Liver (tissue), 9 donors: ENCODE measurements around the gene TGM3. TPM values are rescaled to one million over a fixed set of nuclear protein-coding genes. Genes with fewer than 3 reads are reported as not detected.
A peak's percentile ranks its signal among the peaks of the same experiment; 100 is the strongest.

Experiments used
- DNase-seq: peaks from one replicate; pipeline ENCODE4 v3.0.0-alpha.2; 2017; ENCODE audit warnings: low spot score
- H3K27ac ChIP-seq, 2 donors: one replicate each; pipeline ENCODE4 v1.7.0; 2013; ENCODE audit warnings: inconsistent platforms in 2 of 2, low read length in 2 of 2, control low read depth in 1 of 2, low read depth in 1 of 2, mild to moderate bottlenecking in 1 of 2
- H3K27me3 ChIP-seq, 4 donors: one replicate each; pipeline versions ENCODE4 v1.6.1 to v1.7.0; 2013; ENCODE audit warnings: low read length in 3 of 4, inconsistent platforms in 1 of 4, mild to moderate bottlenecking in 1 of 4, moderate library complexity in 1 of 4; ENCODE audit not compliant: control insufficient read depth in 4 of 4, insufficient read depth in 4 of 4
- H3K36me3 ChIP-seq, 4 donors: one replicate each; pipeline versions ENCODE4 v1.6.1 to v1.7.0; 2013; ENCODE audit warnings: low read length in 3 of 4, mild to moderate bottlenecking in 3 of 4, low read depth in 1 of 4, moderate library complexity in 1 of 4; ENCODE audit not compliant: control insufficient read depth in 4 of 4, insufficient read depth in 3 of 4
- H3K4me1 ChIP-seq, 4 donors: one replicate each; pipeline versions ENCODE4 v1.6.1 to v1.7.0; 2013; ENCODE audit warnings: low read length in 3 of 4, mild to moderate bottlenecking in 3 of 4, moderate library complexity in 1 of 4; ENCODE audit not compliant: control insufficient read depth in 4 of 4, insufficient read depth in 4 of 4
- H3K4me3 ChIP-seq, 3 donors: one replicate each; pipeline versions ENCODE4 v1.6.1 to v1.7.0; 2013; ENCODE audit warnings: low read length in 3 of 3, control low read depth in 1 of 3, low read depth in 1 of 3, mild to moderate bottlenecking in 1 of 3
- H3K9ac ChIP-seq, 2 donors: one replicate each; pipeline ENCODE4 v1.7.0; 2013; ENCODE audit warnings: low read length in 2 of 2, mild to moderate bottlenecking in 2 of 2, moderate library complexity in 2 of 2, control low read depth in 1 of 2, low read depth in 1 of 2
- H3K9me3 ChIP-seq, 4 donors: one replicate each; pipeline versions ENCODE4 v1.6.1 to v1.7.0; 2013; ENCODE audit warnings: low read length in 3 of 4; ENCODE audit not compliant: control insufficient read depth in 4 of 4
- ATF3 ChIP-seq: IDR thresholded peaks from 2 replicates; pipeline ENCODE4 v1.6.1; 2016; ENCODE audit warnings: antibody characterized with exemption
- EGR1 ChIP-seq, 2 donors: IDR thresholded peaks; 2 replicates each; pipeline ENCODE4 v1.6.1; 2016 to 2018; ENCODE audit warnings: antibody characterized with exemption in 2 of 2, low read depth in 2 of 2
- FOXA1 ChIP-seq: IDR thresholded peaks from 2 replicates; pipeline ENCODE4 v1.6.1; 2016; ENCODE audit warnings: antibody characterized with exemption
- FOXA2 ChIP-seq: IDR thresholded peaks from 2 replicates; pipeline ENCODE4 v1.6.1; 2016; ENCODE audit warnings: antibody characterized with exemption
- GABPA ChIP-seq, 2 donors: IDR thresholded peaks in 1 of 2; conservative IDR thresholded peaks in 1 of 2; 2 replicates each; pipeline ENCODE4 v1.6.1; 2016; ENCODE audit warnings: antibody characterized with exemption in 2 of 2, mild to moderate bottlenecking in 1 of 2, moderate library complexity in 1 of 2
- HNF4A ChIP-seq, 2 donors: conservative IDR thresholded peaks; 2 replicates each; pipeline ENCODE4 v1.6.1; 2016; ENCODE audit warnings: antibody characterized with exemption in 2 of 2, mild to moderate bottlenecking in 2 of 2
- HNF4G ChIP-seq: IDR thresholded peaks from 2 replicates; pipeline ENCODE4 v1.6.1; 2016; ENCODE audit warnings: antibody characterized with exemption
- JUND ChIP-seq, 2 donors: IDR thresholded peaks; 2 replicates each; pipeline ENCODE4 v1.6.1; 2016; ENCODE audit warnings: antibody characterized with exemption in 2 of 2
- NR2F2 ChIP-seq: IDR thresholded peaks from 2 replicates; pipeline ENCODE4 v1.6.1; 2016; ENCODE audit warnings: antibody characterized with exemption
- RAD21 ChIP-seq, 2 donors: IDR thresholded peaks; 2 replicates each; pipeline ENCODE4 v1.6.1; 2016; ENCODE audit warnings: antibody characterized with exemption in 2 of 2, mild to moderate bottlenecking in 2 of 2
- REST ChIP-seq: IDR thresholded peaks from 2 replicates; pipeline ENCODE4 v1.6.1; 2016; ENCODE audit warnings: antibody characterized with exemption, mild to moderate bottlenecking
- RXRA ChIP-seq, 2 donors: IDR thresholded peaks; 2 replicates each; pipeline ENCODE4 v1.6.1; 2017 to 2018; ENCODE audit warnings: antibody characterized with exemption in 2 of 2, mild to moderate bottlenecking in 1 of 2
- SP1 ChIP-seq: IDR thresholded peaks from 2 replicates; pipeline ENCODE4 v1.6.1; 2018; ENCODE audit warnings: antibody characterized with exemption, mild to moderate bottlenecking
- TAF1 ChIP-seq: conservative IDR thresholded peaks from 2 replicates; pipeline ENCODE4 v1.6.1; 2016; ENCODE audit warnings: antibody characterized with exemption, mild to moderate bottlenecking
- YY1 ChIP-seq: IDR thresholded peaks from 2 replicates; pipeline ENCODE4 v1.6.1; 2016; ENCODE audit warnings: antibody characterized with exemption, mild to moderate bottlenecking
- ZBTB33 ChIP-seq: IDR thresholded peaks from 2 replicates; pipeline ENCODE4 v1.6.1; 2016; ENCODE audit warnings: antibody characterized with exemption
- WGBS: extraction: QIAGEN DNeasy Blood & Tissue Kit; methylation state at CpG from one replicate; pipeline ENCODE4 v1.1.7; 2013; 5-methylcytosine and 5-hydroxymethylcytosine counted together
- polyA plus RNA-seq, 2 donors: library from polyadenylated mRNA; stranded (reverse) in 1 of 2; unstranded in 1 of 2; fragments of 200-250 nt in 1 of 2; fragments of >200 nt in 1 of 2; fragmentation: Nextera tagmentation in 1 of 2; extraction: Ambion mirVana in 1 of 2; gene quantifications; one replicate each; pipeline versions ENCODE4 v1.2.1 to v1.2.3, GENCODE V29; 2013 to 2015
- total RNA-seq, 2 donors: library from RNA; depleted of rRNA; stranded (reverse); fragments of >200 nt; gene quantifications; one replicate each; pipeline ENCODE4 v1.2.3, GENCODE V29; 2014
- TF ChIP-seq, protein P1 (sequence below): fragments of 150-350 bp; IDR thresholded peaks from 2 replicates; pipeline ENCODE4 v1.5.1; 2017; ENCODE audit warnings: improper control_type of control experiment, low read depth, low read length; ENCODE audit not compliant: missing input control
- TF ChIP-seq, protein P2 (sequence below): IDR thresholded peaks from 2 replicates; pipeline ENCODE4 v1.6.1; 2016; ENCODE audit warnings: antibody characterized with exemption
- donor health status: healthy.
- donor health status: healthy.
- donor health status: healthy.
- donor health status: healthy.
- donor health status: healthy.

Gene TGM3
- total and polyA plus RNA-seq, 4 donors = 0.05 to 0.28 (median 0.08) TPM; not detected in 1

GRCh38 chr20:2261046-2261485 is 34.7 kb upstream of the TGM3 start:
- H3K4me3 ChIP-seq = no peak overlapping the region
- H3K9me3 ChIP-seq = no peaks in the 10 kb centered on the region
- peak; percentile 39 to 63 for TF ChIP-seq RAD21 (IDR thresholded peaks at IDR 0.05)
- TF ChIP-seq FOXA1 = peak; percentile 87
- TF ChIP-seq GABPA (IDR thresholded peaks at IDR 0.05 in 1 of 2, conservative IDR thresholded peaks at IDR 0.05 in 1 of 2) = peak in 1 of 2 donors; percentile 65
- TF ChIP-seq RXRA (IDR thresholded peaks at IDR 0.05) = peak; percentile 88 to 89
- TF ChIP-seq NR2F2 = peak; percentile 44
- peak; percentile 49 to 69 for TF ChIP-seq JUND (IDR thresholded peaks at IDR 0.05)
- TF ChIP-seq, protein P1, sequence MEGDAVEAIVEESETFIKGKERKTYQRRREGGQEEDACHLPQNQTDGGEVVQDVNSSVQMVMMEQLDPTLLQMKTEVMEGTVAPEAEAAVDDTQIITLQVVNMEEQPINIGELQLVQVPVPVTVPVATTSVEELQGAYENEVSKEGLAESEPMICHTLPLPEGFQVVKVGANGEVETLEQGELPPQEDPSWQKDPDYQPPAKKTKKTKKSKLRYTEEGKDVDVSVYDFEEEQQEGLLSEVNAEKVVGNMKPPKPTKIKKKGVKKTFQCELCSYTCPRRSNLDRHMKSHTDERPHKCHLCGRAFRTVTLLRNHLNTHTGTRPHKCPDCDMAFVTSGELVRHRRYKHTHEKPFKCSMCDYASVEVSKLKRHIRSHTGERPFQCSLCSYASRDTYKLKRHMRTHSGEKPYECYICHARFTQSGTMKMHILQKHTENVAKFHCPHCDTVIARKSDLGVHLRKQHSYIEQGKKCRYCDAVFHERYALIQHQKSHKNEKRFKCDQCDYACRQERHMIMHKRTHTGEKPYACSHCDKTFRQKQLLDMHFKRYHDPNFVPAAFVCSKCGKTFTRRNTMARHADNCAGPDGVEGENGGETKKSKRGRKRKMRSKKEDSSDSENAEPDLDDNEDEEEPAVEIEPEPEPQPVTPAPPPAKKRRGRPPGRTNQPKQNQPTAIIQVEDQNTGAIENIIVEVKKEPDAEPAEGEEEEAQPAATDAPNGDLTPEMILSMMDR = no peak
- peak in 1 of 2 donors; percentile 78 for TF ChIP-seq EGR1 (IDR thresholded peaks at IDR 0.05; ENCODE audit: low read depth in 2 of 2)
- TF ChIP-seq, protein P2, sequence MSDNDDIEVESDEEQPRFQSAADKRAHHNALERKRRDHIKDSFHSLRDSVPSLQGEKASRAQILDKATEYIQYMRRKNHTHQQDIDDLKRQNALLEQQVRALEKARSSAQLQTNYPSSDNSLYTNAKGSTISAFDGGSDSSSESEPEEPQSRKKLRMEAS = peak; percentile 94
- no peak for TF ChIP-seq ATF3
- peak; percentile 96 to 97 for TF ChIP-seq HNF4A (conservative IDR thresholded peaks at IDR 0.05)
- peak; percentile 93 for TF ChIP-seq FOXA2
- peak; percentile 70 for TF ChIP-seq YY1
- no peak for TF ChIP-seq TAF1
- TF ChIP-seq REST = peak; percentile 57
- peak; percentile 86 for TF ChIP-seq SP1
- TF ChIP-seq HNF4G = peak; percentile 95
- TF ChIP-seq ZBTB33 = peak; percentile 42
- no peaks in the 10 kb centered on the region for H3K27me3 ChIP-seq
- peak overlapping the region in 1 of 2 donors; percentile 50 for H3K27ac ChIP-seq
- no peaks in the 10 kb centered on the region for H3K36me3 ChIP-seq
- H3K4me1 ChIP-seq = peaks cover 8 to 26% (median 17%) of the 10 kb centered on the region in 4 donors
- DNase-seq = no peak
- 14% methylated on average over 8 of the region's 8 CpGs for WGBS
- no peak overlapping the region for H3K9ac ChIP-seq
